GM10266 (cell line): ENCODE results near the gene USP43.
"Not testable (repeated sequence)": the region's sequence is repeated elsewhere in the genome, so short reads cannot be mapped to it uniquely, and the experiment has no call there.

Experiments
- DNase-seq: peaks from one replicate; pipeline ENCODE4 v3.0.0; 2012; ENCODE audit errors: extremely low spot score
- TF ChIP-seq, protein P1 (sequence below): IDR thresholded peaks from 2 replicates; pipeline ENCODE4 v1.5.1; 2012; ENCODE audit warnings: mild to moderate bottlenecking, low read depth; ENCODE audit not compliant: control insufficient read depth, insufficient read depth; ENCODE audit errors: missing control alignments

Gene USP43

DNA sequence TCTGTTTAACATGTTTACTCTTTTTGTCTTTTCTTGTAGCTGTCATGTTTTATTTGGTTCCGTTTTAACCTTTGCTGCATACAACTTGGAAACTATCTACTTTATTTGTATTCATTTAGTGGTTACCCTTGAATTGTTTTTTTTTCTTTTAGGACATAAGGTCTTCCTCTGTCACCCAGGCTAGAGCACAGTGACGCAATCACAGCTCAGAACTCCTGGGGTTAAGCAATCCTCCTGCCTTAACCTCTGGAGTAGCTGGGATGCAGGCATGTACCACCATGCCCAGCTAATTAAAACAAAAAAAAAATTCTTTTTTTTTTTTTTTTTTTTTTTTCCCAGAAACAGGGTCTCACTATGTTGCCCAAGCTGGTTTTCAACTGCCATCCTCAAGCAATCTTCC is 29.8 kb upstream of the USP43 start:
- TF ChIP-seq, protein P1, sequence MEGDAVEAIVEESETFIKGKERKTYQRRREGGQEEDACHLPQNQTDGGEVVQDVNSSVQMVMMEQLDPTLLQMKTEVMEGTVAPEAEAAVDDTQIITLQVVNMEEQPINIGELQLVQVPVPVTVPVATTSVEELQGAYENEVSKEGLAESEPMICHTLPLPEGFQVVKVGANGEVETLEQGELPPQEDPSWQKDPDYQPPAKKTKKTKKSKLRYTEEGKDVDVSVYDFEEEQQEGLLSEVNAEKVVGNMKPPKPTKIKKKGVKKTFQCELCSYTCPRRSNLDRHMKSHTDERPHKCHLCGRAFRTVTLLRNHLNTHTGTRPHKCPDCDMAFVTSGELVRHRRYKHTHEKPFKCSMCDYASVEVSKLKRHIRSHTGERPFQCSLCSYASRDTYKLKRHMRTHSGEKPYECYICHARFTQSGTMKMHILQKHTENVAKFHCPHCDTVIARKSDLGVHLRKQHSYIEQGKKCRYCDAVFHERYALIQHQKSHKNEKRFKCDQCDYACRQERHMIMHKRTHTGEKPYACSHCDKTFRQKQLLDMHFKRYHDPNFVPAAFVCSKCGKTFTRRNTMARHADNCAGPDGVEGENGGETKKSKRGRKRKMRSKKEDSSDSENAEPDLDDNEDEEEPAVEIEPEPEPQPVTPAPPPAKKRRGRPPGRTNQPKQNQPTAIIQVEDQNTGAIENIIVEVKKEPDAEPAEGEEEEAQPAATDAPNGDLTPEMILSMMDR, result no peak
- DNase-seq, result no peak

DNA sequence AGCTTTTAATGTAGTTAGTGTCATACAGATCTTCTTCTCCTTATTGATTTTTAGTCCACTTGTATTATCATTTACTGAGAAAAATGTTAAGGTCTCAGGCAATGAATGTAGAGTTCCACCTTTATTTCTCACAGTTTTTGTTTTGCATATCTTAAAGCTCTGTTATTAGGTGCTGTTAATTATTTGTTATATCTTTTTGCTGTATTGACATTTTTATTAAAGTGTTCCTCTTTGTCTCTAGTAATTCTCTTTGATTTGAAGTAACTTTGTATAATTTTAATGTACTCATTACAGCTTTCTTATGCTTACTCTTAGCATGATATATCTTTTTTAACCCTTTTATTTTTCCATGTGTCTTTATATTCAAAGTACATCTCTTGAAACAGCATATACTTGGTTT is 22.4 kb upstream of the USP43 start:
- DNase-seq, result no peak
- TF ChIP-seq, protein P1, result no peak

DNA sequence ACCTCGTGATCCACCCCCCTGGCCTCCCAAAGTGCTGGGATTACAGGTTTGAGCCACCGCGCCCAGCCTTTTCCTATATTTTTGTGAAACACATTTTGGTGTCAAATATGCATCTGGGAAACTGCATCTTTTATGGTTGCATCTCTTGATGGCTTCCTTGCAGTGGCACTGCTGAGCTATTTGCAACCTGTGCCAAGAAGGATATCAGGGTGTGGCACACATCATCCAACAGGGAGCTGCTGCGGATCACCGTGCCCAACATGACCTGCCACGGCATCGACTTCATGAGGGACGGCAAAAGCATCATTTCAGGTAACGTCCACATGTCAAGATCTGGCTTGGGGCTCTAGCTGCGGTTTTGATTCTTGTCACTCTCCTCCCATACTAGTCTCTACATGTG is 16.8 kb upstream of the USP43 start:
- no peak for DNase-seq

DNA sequence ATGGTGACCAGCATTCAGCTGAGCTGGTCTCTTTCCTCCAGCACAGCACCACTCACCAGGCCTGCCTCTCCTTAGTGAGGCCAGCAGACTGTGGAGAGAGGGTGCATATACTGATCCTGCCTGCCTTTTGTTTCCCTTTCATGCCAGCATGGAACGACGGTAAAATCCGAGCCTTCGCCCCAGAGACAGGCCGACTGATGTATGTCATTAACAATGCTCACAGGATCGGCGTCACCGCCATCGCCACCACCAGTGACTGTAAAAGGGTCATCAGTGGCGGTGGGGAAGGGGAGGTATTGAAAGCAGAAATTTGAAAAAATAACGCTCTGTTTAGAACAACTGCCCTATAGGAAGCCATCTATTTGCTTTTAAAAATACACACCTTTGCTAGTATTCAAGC is 12.6 kb upstream of the USP43 start:
- TF ChIP-seq, protein P1, result no peak
- no peak for DNase-seq

More for the DNA sequence above, 16.8 kb upstream of the USP43 start:
- TF ChIP-seq, protein P1, result no peak

DNA sequence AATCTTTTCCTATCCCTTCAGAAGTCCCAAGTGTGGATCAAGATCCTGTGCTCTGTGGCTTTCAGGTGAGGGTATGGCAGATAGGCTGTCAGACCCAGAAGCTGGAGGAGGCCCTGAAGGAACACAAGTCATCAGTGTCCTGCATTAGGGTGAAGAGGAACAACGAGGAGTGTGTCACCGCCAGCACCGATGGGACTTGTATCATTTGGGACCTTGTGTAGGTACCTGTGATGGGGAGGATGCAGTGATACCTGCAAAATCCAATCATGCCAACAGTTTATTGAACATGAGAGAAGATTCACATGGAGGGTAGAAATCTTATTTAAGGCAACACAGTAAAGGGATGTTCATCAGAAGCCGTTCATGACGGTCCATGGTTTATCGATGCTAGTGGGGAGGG is 10.0 kb upstream of the USP43 start:
- TF ChIP-seq, protein P1, result no peak
- DNase-seq, result no peak

DNA sequence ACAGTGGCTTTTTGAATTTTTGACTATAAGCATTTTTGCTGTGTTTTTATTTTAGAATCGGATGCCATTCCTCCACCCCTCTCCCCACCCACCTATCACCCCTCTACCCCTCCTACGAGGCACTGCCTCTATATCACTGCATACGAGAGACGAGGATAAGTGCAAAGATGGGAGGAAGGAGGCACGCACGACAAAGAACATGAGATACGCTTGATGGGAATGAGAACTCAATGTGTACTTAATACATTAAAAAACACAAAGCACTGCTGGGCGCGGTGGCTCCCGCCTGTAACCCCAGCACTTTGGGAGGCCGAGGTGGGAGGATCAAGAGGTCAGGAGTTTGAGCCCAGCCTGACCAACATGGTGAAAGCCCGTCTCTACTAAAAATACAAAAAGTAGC is 8.8 kb upstream of the USP43 start:
- TF ChIP-seq, protein P1, result no peak
- no peak for DNase-seq

DNA sequence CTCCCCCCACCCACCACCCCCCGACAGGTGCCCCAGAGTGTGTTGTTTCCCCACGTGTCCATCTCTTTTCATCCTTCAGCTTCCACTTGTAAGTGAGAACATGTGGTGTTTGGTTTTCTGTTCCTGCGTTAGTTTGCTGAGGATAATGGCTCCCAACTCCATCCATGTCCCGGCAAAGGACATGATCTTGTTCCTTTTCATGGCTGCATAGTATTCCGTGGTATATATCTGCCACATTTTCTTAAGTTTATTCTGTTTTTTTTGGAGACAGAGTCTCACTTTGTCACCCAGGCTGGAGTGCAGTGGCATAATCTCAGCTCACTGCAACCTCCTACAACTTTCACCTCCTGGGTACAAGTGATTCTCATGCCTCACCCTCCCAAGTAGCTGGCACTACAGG is 4.9 kb upstream of the USP43 start:
- not testable (repeated sequence) for DNase-seq

DNA sequence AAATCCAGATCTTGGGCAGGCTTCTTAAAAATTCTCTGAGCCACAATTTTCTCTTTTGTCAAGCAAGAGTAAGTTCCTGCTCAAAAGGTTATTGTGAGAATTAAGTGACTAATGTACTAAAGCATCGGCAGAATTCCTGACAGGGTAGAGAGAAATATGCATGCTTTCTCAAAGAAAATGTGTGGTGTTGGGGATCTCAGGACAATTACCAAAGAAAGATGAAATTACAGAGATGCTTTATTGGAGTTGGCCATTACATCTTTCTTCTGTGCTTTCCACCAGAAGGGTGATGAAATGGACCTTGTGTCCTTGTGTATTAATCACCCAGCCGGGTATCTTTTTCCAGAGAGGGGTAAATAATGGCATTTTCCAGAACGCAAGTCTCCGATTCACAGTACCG is 1.7 kb upstream of the USP43 start:
- no peak for DNase-seq
- TF ChIP-seq, protein P1, result no peak
